Activated CD8-positive, alpha-beta memory T cell treated with anti-CD3 and anti-CD28 coated beads, Interleukin-2, amount 50 U/mL, for 48 hours (primary cell): ENCODE data around the gene TSHZ2.
"Not testable (repeated sequence)": the region's sequence is repeated elsewhere in the genome, so short reads cannot be mapped to it uniquely, and the experiment has no call there.

Experiments used
- DNase-seq: peaks from one replicate; pipeline ENCODE4 v3.0.0-alpha.2; 2020

TSHZ2 gene

DNA sequence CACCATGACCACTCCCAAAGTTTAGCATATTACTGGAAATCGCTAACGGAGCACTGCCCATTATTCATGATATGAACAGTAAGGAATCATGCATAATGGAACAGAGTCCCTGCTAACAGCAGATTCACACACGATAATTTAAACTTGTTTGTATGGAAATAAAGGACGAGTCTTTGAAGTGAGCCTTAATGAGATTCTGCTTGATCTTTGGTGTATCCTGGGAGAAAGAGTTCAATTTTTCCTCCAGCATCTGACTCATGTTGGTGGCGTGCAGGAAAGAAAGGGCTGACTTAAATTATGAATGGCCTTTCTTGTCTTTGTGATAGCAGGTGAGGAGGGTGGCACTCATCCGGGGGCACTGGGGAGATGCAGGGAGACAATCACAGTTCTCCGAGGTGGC is 426.9 kb downstream of the TSHZ2 start:
- DNase-seq = no peak

DNA sequence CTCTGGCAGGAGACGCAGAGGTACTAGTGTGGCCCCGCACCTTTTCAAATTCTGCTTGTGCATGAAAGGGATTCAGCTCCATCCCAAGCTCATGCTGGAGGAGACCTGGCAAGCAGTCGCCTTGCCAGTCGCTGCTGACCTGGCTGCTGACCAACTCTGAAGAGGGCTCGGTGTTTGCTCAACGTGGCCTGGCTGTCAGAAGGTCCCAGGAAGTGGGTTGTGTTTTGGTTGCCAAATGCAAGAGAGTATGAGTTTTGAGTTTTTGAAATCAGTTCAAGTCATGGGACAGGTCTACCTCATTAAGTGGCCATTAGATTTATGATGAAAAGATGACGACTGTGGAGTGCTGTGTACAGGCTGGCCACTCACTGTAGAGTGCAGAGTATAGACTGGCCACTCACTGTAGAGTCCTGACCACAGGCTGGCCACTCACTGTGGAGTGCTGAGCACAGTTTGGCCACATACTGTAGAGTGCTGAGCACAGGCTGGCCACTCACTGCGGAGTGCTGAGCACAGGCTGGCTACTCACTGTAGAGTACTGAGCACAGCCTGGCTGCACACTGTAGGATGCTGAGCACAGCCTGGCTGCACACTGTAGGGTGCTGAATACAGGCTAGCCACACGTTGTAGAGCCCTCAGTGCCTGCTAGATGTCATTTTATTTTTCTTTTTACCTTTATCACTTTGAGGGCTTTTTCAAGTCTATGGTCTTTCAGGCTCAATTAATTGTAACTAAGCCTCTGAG is 427.6 kb downstream of the TSHZ2 start:
- DNase-seq = no peak

DNA sequence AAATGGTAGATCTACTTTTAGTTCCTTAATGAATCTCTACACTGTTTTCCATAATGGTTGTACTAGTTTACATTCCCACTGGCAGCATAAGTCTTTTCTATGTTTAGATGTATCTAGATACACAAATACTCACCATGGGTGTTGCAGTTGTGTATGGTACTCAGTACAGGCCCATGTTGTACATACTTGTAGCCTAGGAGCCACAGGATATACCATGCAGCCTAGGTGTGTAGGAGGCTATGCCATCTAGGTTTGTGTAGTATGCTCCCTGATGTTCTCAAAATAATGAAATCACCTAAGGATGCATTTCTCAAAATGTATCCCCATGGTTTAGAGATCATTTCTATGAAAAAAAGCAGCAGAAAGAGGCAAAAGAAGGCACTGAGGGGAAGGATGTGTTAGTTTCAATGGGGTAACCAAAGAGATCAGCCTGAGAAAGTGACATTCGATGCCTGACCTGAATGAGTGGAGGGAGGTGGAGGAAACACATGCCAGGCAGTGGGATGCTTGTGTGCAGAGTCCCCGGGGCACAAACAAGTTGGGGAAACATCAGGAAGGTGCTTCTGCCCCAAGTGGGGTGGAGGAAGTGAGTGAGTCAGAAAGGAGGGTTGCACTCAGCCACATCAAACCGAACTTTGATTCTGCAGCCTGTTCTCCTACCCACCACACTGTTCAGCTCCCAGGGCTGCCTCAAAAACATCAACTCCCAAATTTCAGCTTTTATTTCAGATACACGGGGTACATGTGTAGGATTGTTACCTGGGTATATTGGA is 430.3 kb downstream of the TSHZ2 start:
- no peak for DNase-seq

DNA sequence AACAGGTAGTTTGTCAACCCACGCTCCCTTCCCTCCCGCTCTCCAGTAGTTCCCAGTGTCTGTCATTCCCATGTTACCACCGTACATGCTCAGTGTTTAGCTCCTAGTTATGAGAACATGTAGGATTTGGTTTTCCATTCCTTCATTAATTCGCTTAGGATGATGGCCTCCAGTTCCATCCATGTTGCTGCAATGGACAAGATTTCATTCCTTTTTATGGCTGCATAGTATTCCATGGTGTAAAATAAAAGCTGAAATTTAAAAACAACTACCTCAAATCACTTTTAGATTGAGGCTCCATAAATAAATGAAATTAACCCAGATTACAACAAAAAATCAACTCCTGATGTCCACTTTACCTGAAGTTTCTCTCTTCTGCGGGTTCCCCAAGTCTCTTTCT is 430.9 kb downstream of the TSHZ2 start:
- DNase-seq = no peak

DNA sequence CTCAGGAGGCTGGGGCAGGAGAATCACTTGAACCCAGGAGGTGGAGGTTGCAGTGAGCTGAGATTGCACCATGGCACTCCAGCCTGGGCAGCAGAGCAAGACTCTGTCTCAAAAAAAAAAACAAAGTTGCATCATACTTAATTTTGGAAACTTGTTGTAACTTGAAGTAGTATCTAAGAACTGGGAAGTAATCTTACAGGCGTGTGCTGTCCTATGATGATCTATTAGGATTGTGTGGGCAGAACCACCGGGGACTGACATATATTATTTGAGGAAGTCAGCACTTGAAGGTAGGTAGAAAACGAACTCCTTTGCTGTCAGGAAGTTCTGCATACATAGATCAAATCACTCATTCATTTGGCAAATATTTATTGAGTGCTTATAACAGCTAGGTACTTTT is 433.0 kb downstream of the TSHZ2 start:
- DNase-seq = no peak

DNA sequence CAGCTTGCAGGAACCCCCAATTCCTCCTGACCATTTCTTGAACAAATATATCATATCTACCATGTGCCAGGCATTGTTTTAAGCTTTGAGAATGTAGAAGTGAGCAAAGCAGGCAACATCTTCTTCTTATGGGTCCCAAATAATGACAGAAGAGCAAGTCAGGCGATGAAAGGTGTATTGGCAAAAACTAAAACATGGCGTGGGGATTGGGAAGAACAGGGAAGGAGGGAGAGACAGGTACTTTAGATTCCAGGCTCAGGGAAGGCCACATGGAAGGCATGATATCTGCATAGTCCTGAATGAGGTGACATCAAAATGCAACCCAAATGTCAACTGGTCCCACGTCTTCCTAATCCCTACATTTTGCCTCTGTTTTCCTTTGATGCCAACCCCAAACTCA is 434.4 kb downstream of the TSHZ2 start:
- DNase-seq = no peak

DNA sequence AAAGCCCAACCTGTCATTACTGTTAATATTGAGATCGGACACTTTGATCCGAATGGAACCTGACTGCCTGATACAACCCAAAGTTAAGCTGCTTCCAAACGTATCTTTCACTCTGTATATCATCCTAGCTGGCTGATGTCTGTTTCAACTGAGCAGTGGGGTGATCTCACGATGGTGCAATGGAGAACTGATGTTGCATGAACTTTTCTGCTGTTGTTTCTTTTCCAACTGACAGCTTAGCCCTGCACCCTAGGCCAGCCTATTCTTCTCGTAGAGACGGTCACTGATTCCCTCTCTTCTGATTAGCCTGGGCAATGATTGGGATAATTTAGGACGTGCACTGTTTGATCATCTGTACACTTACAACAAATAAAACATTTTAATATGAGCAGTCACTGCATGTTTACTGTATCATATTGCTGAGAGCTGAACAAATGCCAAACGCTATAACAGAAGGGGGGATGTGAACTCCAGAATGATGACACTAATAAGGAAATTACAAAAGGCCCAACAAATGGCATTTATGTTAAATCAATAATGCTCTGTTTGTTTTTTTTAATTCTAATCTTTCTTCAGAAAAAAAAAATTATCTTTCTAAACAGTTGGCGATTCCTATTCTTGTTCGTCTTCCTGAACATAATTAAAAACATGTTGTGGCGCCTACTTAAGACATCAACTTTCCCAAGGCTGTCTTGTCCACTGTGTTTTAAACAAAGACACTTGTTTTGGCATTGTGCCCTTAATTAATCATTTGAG is 436.7 kb downstream of the TSHZ2 start:
- DNase-seq = no peak

DNA sequence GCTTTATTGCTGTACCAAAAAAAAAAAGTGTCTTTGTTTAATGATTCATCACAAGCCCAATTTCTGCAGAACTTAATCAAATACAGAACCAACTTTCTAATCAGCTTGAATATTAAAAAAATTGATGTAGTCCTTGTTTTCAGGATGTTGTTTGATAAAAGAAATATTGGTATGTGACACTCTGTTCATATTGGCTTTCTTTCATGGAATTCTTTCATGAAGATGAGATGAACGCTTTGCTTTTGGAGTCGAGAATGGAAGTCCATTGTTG is 437.2 kb downstream of the TSHZ2 start:
- DNase-seq = no peak

DNA sequence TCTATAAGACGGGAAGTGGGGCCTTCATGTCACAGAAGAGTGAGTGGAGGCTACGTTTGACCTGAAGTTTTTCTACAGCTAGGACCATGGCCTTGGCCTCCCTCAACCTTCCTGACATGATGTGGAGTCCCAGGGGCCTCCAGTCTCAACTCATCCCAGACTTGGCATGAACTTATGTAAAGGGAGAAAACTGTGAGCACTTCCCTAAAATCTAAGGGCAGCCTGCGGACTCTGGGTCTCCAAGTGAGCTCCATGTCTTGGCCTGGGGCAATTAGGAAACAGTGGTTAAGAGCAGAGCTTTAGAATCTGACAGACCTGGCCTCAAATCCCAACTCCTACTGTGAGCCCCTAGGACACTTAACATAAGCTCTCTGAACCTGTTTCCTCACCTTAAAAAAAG is 439.0 kb downstream of the TSHZ2 start:
- no peak for DNase-seq

DNA sequence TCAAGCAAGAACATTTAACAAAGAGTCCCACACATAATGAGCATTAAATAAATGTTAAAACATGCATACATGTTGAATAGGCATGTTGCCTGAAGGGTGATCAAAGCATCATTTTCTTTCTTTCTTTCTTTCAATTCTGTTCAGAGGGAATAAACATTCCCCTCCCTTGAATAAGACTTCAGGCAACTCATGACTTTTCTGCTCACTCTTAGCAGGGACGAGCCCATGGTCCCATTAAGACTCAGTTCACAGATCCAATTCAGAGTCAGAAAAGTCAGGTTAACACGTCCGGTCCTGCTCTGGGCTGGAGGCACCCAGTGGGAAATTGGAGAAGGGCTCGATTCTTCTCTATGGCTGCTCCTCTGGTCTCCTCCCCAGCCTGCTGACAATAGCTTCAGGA is 439.7 kb downstream of the TSHZ2 start:
- DNase-seq = no peak

DNA sequence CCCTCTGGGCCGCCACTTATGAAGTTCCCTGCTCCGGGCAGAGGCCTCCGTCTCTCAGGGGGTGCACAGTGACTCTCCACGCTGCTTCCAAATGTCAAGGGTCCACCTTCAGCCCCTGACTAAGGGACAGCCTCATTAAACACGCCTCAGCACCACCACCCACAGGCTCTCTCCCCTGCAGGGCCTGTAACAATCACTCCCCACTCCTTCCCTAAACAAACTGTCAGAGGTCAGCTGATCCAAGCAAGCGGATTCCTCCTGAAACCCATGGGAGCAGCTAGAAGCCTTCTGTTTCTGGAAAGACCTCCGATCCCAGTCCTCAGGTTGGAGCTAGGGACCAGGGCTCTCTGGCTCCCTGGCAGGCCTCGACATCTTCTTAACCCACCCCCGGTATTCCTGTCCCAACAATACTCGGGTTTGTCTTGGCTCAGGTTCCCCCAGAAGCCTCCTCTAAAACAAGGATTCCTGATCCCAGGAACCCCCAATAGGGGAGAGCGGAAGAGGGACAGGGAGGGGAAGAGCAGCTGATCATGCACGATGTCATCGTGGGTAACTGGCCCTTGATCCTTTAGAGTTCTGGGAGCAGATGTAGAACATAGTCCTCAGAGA is 440.5 kb downstream of the TSHZ2 start:
- DNase-seq = no peak

DNA sequence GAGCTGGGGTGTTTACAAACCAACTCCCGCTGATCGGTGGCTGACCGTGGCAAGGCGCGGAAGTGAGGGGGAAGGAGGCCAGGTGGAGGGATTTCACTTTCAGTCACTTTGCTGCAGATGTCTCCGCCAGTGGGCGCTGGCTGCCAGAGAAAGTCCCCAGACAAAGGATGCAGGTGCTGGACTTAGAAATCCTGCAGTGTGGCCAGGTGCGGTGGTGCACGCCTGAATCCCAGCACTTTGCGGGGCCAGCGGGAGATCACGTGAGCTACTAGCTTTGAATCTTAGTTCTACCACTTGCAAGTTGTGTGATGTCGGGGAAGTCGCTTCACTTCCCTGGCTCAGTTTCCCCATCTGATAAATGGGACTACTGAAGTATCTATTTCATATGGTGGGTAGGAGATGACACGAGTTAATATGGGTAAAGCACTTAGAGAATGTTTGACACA is 441.1 kb downstream of the TSHZ2 start:
- peak; percentile 66 for DNase-seq

DNA sequence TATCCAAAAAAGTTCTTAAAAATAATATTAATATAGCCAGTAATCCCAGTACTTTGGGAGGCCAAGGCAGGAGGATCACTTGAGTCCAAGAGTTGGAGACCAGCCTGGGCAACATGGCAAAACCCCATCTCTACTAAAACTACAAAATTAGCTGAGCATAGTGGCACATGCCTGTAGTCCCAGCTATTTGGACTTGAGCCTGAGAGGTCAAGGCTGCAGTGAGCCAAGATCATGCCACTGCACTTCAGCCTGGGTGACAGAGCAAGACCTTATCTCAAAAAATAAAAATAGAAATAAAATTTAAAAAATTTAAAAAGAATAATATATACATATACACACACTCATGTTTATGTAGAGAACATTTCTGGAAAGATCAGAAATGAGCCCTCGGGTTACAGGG is 441.7 kb downstream of the TSHZ2 start:
- not testable (repeated sequence) for DNase-seq

DNA sequence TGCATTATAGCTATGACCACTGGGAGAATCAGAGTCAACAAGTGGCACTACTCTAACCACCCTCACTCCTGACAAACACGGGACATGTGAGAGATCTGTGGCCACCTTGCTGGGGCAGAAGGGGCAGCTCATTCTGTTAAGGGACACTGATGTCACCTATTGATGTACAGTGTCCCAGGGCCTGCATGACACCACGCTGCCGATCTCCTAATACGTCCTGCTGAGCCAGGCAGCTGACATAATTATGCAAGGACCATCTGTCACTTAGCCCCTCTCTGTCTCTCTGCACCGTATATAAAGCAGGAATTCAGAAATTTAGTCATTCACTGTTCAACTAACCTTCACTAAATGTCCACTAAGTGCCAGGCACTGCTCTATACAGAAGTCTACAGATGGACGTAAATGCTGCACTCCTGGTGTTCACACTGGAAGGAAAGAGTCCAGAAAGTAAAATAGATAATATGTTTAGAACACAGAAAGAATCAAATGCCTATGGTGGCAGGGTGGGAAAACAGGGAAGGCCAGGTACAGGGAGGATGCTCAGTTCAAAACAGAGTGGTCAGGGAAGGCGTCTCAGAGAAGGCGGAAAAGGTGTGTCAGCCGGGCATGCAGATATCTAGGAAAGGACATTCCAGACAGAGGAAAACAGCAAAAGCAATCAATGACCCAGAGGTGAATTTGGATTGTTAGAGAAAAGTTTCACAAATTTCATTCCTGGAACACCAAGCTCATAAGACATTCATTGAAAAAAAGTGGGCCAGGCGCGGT is 447.7 kb downstream of the TSHZ2 start:
- DNase-seq = no peak

DNA sequence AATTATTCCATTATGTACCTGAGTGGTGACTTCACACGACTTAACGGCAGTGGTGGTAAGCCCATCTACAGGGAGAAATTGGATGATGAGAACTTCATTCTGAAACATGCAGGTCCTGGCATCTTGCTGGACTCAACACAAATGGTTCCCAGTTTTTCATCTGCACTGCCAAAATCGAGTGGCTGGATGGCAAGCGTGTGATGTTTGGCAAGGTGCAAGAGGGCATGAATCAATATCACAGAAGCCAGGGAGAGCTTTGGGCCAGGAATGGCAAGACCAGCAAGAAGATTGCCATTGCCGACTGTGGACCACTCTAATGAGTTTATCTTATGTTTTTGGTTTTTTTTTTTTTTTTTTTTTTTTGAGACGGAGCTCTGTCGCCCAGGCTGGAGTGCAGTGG is 449.2 kb downstream of the TSHZ2 start:
- DNase-seq = no peak

DNA sequence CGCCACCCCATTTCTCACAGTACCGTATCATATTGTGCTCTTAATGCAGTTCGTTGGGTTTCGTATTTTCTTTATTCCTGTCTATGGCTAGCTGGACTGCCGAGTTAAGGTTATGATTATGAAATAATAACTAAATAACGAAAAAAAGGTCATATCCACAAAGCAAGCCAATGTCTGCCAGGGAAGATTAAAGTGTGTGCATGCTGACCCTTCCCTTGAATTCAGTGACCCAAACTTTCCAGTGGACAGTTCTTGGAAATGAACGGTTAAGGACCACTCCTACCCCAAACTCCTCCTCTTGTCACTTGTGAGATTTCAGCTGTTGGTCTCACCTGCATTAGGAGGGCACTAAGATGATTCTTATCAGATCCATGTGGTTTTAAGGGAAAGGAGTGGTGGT is 449.9 kb downstream of the TSHZ2 start:
- DNase-seq = no peak

DNA sequence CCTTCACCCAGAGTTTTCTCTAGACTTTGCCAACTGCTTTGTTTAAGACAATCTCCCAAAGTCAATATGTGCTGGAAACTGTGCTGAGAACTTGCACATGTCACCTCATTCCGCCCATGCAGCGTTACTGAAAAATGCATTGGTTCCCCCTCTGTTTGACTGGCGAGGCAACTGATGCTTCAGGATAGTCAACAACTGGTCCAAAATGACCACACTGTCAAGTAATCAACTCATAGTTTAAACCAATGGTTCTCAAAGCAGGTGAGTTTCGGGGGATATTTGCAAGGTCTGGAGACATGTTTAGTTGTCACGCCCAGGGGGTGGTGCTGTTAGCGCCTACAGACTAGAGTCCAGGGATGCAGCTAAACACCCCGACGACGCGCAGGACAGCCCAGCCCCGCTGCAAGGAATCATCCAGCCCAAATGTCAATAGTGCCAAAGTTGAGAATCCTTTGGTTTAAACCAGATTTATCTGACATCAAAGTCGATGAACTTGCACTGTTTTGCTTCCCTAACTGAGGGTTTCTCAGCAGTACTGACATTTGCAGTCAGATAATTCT is 451.5 kb downstream of the TSHZ2 start:
- DNase-seq = no peak

DNA sequence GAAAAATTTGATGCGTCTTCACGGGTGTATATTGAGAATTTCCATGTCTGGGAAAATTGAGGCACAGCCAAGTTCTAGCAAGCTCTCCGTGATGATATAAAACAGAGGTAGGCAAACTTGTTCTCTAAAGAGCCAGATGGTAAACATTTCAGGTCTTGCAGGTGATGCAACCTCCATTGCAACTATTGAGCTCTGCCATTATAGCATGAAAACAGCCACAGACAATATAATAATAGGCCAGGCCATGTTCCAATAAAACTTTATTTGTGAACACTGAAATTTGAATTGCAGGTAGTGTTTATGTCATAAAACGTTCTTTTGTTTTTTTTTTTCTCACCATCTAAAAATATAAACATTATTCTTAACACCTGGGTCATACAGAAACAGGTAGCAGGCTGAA is 453.3 kb downstream of the TSHZ2 start:
- DNase-seq = no peak

DNA sequence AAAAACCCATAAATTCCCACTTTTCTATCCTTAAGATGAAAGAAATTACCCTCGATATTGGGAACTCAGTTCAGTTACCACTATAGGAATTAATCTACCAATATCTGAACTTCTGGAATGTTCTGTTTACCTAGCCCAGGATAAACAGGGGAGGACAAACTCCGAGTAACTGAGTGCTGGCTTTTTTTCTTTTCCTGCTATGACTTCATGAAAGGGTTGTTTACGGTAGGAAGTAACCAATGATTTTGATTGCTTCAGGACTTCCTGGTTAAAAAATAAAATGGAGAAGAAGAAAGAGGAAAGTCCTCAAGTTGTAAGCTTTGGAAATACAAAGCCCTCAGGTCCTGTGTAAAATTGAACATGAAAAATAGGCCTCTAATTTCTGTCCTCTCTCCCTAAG is 453.8 kb downstream of the TSHZ2 start:
- DNase-seq = no peak

DNA sequence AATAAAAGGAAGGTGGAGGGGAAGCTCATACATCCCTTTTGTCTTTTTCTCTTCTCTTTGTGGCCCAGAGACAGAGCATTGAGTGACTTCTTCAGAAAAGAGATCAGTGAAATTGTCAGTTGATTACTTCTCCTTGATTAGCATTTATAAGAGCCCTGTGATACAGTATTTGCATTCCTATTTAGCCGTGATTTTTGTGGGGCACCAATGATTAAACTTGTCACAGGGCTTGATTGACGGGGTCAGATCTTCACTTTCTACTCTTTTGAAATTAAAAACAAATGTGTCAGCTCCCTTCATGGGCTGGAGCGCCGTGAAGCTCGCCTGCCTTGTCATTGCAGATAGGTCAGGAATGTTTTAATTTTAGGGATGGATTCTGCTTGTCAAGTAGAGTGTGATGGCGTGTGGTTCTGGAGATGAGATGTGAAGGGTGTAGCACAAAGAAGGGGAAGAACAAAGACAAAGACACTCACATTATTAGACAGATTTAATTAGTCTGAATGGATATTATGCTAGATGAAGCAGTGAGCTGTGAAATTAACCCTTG is 454.7 kb downstream of the TSHZ2 start:
- DNase-seq = no peak

DNA sequence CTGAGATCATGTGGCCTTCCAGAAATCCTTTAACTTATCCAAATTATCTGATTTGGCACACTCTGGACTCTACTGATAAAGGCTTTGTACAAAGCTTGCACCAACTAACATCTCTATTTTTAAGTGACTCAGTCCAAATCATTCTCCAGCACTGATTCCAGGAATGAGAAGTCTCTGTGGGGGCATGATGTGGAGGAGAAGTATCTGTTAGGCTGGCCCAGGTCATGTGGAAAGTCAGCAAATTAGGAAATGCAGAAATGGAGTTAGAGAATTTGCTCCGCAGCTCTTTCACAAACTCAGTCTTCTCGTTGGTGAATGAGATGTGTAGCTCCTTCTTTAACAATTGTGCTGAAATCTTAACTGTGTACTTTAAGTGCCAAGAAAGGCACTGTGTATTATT is 455.8 kb downstream of the TSHZ2 start:
- no peak for DNase-seq

DNA sequence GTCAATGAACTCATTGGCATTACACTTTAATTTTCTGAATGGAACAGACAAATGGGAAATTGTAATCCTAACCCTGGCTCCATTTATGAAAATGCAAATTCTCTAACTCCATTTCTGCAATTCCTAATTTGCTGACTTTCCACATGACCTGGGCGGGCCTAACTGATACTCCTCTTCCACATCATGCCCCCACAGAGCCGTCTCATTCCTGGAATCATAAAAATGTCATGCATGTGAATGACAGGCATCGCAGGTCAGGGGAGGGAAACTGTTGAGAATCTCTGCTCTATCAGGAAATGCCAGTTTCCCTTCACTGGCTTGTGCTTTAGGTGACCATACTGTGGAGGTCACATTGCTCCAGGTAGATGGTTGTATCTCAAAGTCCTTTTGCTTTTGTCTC is 456.4 kb downstream of the TSHZ2 start:
- DNase-seq = no peak
